HL-60 (cell line): ENCODE results near the gene PRIMPOL.

ENCODE experiments used
- CTCF ChIP-seq: IDR thresholded peaks from one replicate; pipeline ENCODE4 v1.5.1; 2011; ENCODE audit warnings: low read length, control low read depth, inconsistent platforms; ENCODE audit not compliant: insufficient read depth
- GABPA ChIP-seq: IDR thresholded peaks from 2 replicates; pipeline ENCODE4 v1.6.1; 2012; ENCODE audit warnings: low read depth
- POLR2AphosphoS5 ChIP-seq: IDR thresholded peaks from 2 replicates; pipeline ENCODE4 v1.6.1; 2012; ENCODE audit warnings: low read depth

- TF ChIP-seq CTCF (no peak), GABPA (no peak), POLR2AphosphoS5 (no peak)
These were observed 79.3 kb downstream of the PRIMPOL start for GRCh38 chr4:184728858-184729257.
